Thyroid gland (tissue), 4 donors: Measurements from ENCODE around the gene SIX2. TPM values are rescaled to one million over a fixed set of nuclear protein-coding genes. Genes with fewer than 3 reads are reported as not detected.

Experiments
- DNase-seq, 2 donors: peaks; one replicate each; pipeline ENCODE4 v3.0.0-alpha.2; 2019
- H3K27ac ChIP-seq, 3 donors: fragments of 200-600 bp; sonication (generic); 1 replicate in 2 of 3; 2 replicates in 1 of 3; pipeline ENCODE4 v1.5.1; 2016 to 2019; ENCODE audit warnings: mild to moderate bottlenecking in 1 of 3, moderate library complexity in 1 of 3
- H3K27me3 ChIP-seq: fragments of 200-600 bp; sonication (generic); one replicate; pipeline ENCODE4 v1.5.1; 2019
- H3K36me3 ChIP-seq, 2 donors: fragments of 200-600 bp; sonication (generic); one replicate each; pipeline ENCODE4 v1.5.1; 2016 to 2019
- H3K4me1 ChIP-seq, 2 donors: fragments of 200-600 bp; sonication (generic); one replicate each; pipeline ENCODE4 v1.5.1; 2017 to 2019
- H3K4me3 ChIP-seq, 3 donors: fragments of 200-600 bp; sonication (generic); replicated peaks in 1 of 3; 1 replicate in 2 of 3; 2 replicates in 1 of 3; pipeline ENCODE4 v1.5.1; 2016; ENCODE audit warnings: mild to moderate bottlenecking in 1 of 3
- H3K9me3 ChIP-seq: fragments of 200-600 bp; sonication (generic); one replicate; pipeline ENCODE4 v1.5.1; 2017
- POLR2A ChIP-seq, 2 donors: fragments of 450-650 bp; IDR thresholded peaks; one replicate each; pipeline ENCODE4 v1.6.1; 2017; ENCODE audit warnings: antibody characterized with exemption in 2 of 2, mild to moderate bottlenecking in 2 of 2, moderate library complexity in 1 of 2
- WGBS, 2 donors: methylation state at CpG; one replicate each; pipeline ENCODE4 v1.1.5; 2017; 5-methylcytosine and 5-hydroxymethylcytosine counted together
- intact Hi-C: fragments of 100-400 bp; cut with DNase I; formaldehyde crosslinking; loops from one replicate; pipeline ENCODE4 v1.15.1; 2023
- total RNA-seq, 4 donors: library from RNA; depleted of rRNA; stranded (reverse); fragments of >200 nt; gene quantifications; one replicate each; pipeline ENCODE4 v1.2.3, GENCODE V29; 2016
- TF ChIP-seq, protein P1 (sequence below), 6 experiments: fragments of 200-600 bp in 3 of 6; fragments of 450-650 bp in 3 of 6; sonication (generic) in 3 of 6; IDR thresholded peaks; one replicate each; pipeline ENCODE4 v1.5.1; 2016 to 2019; ENCODE audit warnings: antibody characterized with exemption in 6 of 6, mild to moderate bottlenecking in 2 of 6, inconsistent platforms in 1 of 6, moderate library complexity in 1 of 6

SIX2 gene
- total RNA-seq, 4 donors from 2014 or later = 0.24 to 3.1 (median 1.5) TPM; not detected in 1

DNA sequence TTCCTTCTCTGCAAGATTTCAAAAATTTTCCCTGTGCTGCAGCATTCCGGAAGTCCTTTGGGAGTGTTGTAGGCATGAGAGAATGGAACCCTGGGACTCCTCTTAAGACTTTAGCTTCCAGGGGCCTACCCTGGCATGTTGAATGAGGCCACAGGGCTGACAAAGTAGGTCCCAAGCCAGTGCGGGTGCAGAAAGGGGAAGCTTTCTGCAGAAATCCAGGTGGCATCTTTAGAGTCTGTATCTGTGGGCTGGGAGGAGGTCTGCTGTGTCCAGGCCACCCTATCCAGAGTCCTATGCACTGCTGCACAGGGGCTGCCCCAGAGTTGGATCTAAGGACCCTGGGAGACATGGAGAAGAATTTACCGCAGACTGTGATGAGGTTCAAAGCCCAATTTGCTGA is 1.9 kb upstream of the SIX2 start:
- no peak for TF ChIP-seq POLR2A (IDR thresholded peaks at IDR 0.05)
- TF ChIP-seq, protein P1, sequence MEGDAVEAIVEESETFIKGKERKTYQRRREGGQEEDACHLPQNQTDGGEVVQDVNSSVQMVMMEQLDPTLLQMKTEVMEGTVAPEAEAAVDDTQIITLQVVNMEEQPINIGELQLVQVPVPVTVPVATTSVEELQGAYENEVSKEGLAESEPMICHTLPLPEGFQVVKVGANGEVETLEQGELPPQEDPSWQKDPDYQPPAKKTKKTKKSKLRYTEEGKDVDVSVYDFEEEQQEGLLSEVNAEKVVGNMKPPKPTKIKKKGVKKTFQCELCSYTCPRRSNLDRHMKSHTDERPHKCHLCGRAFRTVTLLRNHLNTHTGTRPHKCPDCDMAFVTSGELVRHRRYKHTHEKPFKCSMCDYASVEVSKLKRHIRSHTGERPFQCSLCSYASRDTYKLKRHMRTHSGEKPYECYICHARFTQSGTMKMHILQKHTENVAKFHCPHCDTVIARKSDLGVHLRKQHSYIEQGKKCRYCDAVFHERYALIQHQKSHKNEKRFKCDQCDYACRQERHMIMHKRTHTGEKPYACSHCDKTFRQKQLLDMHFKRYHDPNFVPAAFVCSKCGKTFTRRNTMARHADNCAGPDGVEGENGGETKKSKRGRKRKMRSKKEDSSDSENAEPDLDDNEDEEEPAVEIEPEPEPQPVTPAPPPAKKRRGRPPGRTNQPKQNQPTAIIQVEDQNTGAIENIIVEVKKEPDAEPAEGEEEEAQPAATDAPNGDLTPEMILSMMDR (IDR thresholded peaks at IDR 0.05) = no peak
- WGBS, 2 donors = 73 to 80% methylated on average over 3 of the region's 3 CpGs
- Histone ChIP-seq H3K36me3 (no peaks in the 10 kb centered on the region), H3K27ac (no peak overlapping the region), H3K4me1 (peaks cover 32 to 33% of the 10 kb centered on the region in 2 donors), H3K9me3 (no peaks in the 10 kb centered on the region), H3K27me3 (peaks cover 39% of the 10 kb centered on the region), H3K4me3 (no peak overlapping the region)
- no peak for DNase-seq
- intact Hi-C loops = no loop called here

GRCh38 chr2:45010702-45011012 is 1.4 kb upstream of the SIX2 start:
- intact Hi-C loops = no loop called here
- H3K36me3 ChIP-seq = no peaks in the 10 kb centered on the region
- no peaks in the 10 kb centered on the region for H3K9me3 ChIP-seq
- DNase-seq = no peak
- H3K4me3 ChIP-seq = peak overlapping the region in 1 of 3 donors; percentile 44
- TF ChIP-seq, protein P1 (IDR thresholded peaks at IDR 0.05) = no peak
- no peak for TF ChIP-seq POLR2A (IDR thresholded peaks at IDR 0.05)
- H3K27me3 ChIP-seq = peaks cover 43% of the 10 kb centered on the region
- peak overlapping the region in 2 of 3 donors; percentile 62 for H3K27ac ChIP-seq
- 18 to 41% methylated on average over 3 to 5 of the region's 5 CpGs for WGBS, 2 donors
- H3K4me1 ChIP-seq = peaks cover 32 to 33% of the 10 kb centered on the region in 2 donors

- WGBS, 2 donors = 1% methylated on average over 27 to 39 of the region's 56 CpGs
- TF ChIP-seq, protein P1 (IDR thresholded peaks at IDR 0.05) = no peak
- TF ChIP-seq POLR2A (IDR thresholded peaks at IDR 0.05) = no peak
- Histone ChIP-seq H3K9me3 (no peaks in the 10 kb centered on the region), H3K27ac (peak overlapping the region in 2 of 3 donors; percentile 62), H3K4me1 (peaks cover 34 to 35% of the 10 kb centered on the region in 2 donors), H3K27me3 (peaks cover 44% of the 10 kb centered on the region), H3K4me3 (peak overlapping the region in 2 of 3 donors; percentile 15 to 44), H3K36me3 (no peaks in the 10 kb centered on the region)
- peak; percentile 63 to 70 for DNase-seq
- intact Hi-C loops = no loop called here
These were observed 863 bp upstream of the SIX2 start for GRCh38 chr2:45009928-45010701.

DNA sequence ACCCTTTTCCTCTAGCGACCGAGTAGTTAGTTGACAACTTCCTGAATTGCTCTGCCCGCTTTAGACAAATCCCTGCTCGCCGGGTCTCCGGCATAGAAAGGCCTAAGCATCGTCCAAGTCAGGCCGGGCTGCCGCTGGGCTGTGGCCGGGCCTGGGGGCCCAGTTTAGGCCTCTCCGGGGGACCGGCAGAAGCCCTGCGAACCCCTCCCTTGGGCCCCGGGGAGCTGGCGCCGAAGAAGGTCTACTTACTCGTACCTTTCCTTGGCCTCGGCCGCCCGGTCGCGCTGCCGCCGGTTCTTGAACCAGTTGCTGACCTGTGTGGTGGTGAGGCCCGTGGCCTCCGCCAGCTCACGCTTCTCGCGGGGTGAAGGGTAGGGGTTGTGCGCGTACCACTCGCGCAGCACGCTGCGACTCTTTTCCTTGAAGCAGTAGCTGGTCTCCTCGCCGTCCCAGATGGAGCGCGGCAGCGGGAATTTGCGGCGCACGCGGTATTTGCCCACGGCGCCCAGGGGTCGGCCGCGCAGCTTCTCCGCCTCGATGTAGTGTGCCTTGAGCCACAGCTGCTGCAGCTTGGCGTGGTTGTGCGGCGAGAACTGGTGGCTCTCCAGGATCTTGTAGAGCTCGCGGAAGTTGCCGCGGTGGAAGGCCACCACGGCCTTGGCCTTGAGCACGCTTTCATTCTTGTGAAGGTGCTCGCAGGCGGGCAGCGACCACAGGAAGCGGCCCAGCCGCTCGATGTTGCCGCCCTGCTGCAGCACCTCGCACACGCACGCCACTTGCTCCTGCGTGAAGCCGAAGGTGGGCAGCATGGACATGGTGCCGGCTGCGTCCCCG is 739 bp downstream of the SIX2 start:
- intact Hi-C loops = no loop called here
- H3K27me3 ChIP-seq = peaks cover 46% of the 10 kb centered on the region
- H3K4me1 ChIP-seq = peaks cover 35 to 40% of the 10 kb centered on the region in 2 donors

More for the DNA sequence above, 739 bp downstream of the SIX2 start:
- peak in 1 of 2 donors; percentile 23 for DNase-seq
- Histone ChIP-seq H3K9me3 (no peaks in the 10 kb centered on the region), H3K27ac (no peak overlapping the region), H3K4me3 (peak overlapping the region in 1 of 3 donors; percentile 44), H3K36me3 (no peaks in the 10 kb centered on the region)
- WGBS, 2 donors = 32 to 38% methylated on average over 19 to 42 of the region's 75 CpGs
- TF ChIP-seq, protein P1 (IDR thresholded peaks at IDR 0.05) = no peak
- no peak for TF ChIP-seq POLR2A (IDR thresholded peaks at IDR 0.05)
